A549 treated with Hydrocortisone at 1 μM for 4 hours (cell line): ENCODE measurements around the gene GJC1. TPM values are rescaled to one million over a fixed set of nuclear protein-coding genes. Genes with fewer than 3 reads are reported as not detected.

ENCODE experiments used
- total RNA-seq: library from RNA; stranded (reverse); fragments of 200-300 nt; extraction: Qiagen RNA extraction; gene quantifications from 5 replicates; pipeline ENCODE4 v1.2.3, GENCODE V29; 2022

Gene GJC1
- 23.1 to 34.0 TPM (median 28.6 TPM) in 5 replicates for total RNA-seq

GRCh38 chr17:44829523-44830358, at the start of gene GJC1:
Gene GJC1 (minus strand): TSS chr17:44830287. CDS start chr17:44805817, 24,470 bp downstream.

GRCh38 chr17:44847586-44847985, 17.5 kb upstream of the GJC1 start, which contains the start of gene HIGD1B:
Gene HIGD1B (plus strand): TSS chr17:44847883. CDS start chr17:44848153, 270 bp downstream.

GRCh38 chr17:44758414-44759085, 71.5 kb downstream of the GJC1 start, which contains the start of gene ADAM11:
Gene ADAM11 (plus strand): TSS chr17:44758988. CDS start chr17:44759200, 212 bp downstream.

Other genes with a start within 250 kb of the GJC1 start
- gene MEIOC, start 173.8 kb downstream of the GJC1 start, total RNA-seq: 1.2 to 2.8 TPM (median 2.4 TPM) in 5 replicates
- gene CCDC43, start 140.5 kb downstream of the GJC1 start, total RNA-seq: 24.2 to 38.9 TPM (median 28.5 TPM) in 5 replicates
- 22.6 to 28.4 TPM (median 24.0 TPM) in 5 replicates for gene DBF4B, start 121.6 kb downstream of the GJC1 start, total RNA-seq
- 1.8 to 2.2 TPM (median 1.8 TPM) in 5 replicates for gene ADAM11, start 71.3 kb downstream of the GJC1 start, total RNA-seq
- gene HIGD1B, start 17.6 kb upstream of the GJC1 start, total RNA-seq: not detected in 5 replicates
- 135 to 203 TPM (median 145 TPM) in 5 replicates for gene EFTUD2, start 69.2 kb upstream of the GJC1 start, total RNA-seq
- 0.55 to 1.2 TPM (median 0.68 TPM) in 5 replicates for gene GFAP, start 85.2 kb upstream of the GJC1 start, total RNA-seq
- gene KIF18B, start 117.5 kb upstream of the GJC1 start, total RNA-seq: 32.9 to 38.1 TPM (median 37.3 TPM) in 5 replicates
- 15.2 to 32.8 TPM (median 28.1 TPM) in 5 replicates for gene C1QL1, start 138.0 kb upstream of the GJC1 start, total RNA-seq
- gene DCAKD, start 221.3 kb upstream of the GJC1 start, total RNA-seq: 15.9 to 19.3 TPM (median 18.0 TPM) in 5 replicates
- gene NMT1, start 231.0 kb upstream of the GJC1 start, total RNA-seq: 170 to 365 TPM (median 187 TPM) in 5 replicates